ENCODE data around the gene TOM1L2. TPM values are rescaled to one million over a fixed set of nuclear protein-coding genes. Genes with fewer than 3 reads are reported as not detected.
"Not testable (repeated sequence)": the region's sequence is repeated elsewhere in the genome, so short reads cannot be mapped to it uniquely, and the experiment has no call there.

Gene TOM1L2
- total and polyA plus RNA-seq, 2 donors = 33.0 to 58.7 TPM

DNA sequence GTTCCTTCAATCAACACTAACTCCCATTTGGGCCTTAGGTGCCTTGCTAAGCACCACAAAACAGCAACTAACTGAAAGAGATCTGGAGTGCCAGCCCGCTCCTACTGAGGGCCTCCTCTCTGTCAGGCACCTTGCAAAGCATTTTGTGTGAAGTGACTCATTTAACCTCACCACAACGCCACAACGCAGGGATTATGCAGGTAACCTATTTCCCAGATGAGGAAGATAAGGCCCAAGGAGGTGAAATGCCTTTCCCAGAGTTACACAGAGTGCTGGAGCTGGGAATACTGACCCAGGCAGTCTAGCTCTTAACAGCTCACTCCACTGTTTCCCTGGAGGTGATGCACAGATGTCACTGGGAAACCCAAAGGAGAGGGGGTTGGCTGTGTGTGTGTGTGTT is 33.3 kb upstream of the TOM1L2 start:
- Histone ChIP-seq H3K4me1 (ENCODE audit: insufficient read depth) (no peaks in the 10 kb centered on the region), H3K4me3 (ENCODE audit: low read depth, low read length) (no peak overlapping the region), H3K27ac (ENCODE audit: low read depth) (no peak overlapping the region), H3K36me3 (ENCODE audit: insufficient read depth) (no peaks in the 10 kb centered on the region)
- DNase-seq (ENCODE audit: extremely low spot score) = no peak
- 87% methylated on average over 3 of the region's 3 CpGs for WGBS

DNA sequence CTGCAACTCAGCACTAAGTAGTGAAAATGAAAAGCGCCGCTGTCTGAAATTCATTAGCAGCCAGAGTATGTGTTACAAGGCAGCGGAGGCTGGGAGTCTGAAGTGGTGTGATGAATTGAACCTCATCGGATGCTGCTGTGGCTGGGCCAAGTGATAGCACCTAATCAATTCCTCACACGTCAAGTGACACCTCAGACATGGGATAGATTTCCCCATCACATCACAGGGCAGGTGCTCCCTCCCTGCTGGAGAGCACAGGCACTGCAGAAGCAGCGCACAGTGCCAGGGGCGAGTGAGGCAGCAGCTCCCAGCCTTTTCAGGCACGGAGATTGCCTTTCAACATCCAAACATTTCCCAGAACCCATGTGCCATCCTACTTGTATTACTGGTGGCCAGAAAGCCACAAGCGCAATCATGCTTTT is 32.7 kb upstream of the TOM1L2 start:
- WGBS = 84% methylated on average over 9 of the region's 9 CpGs
- no peak overlapping the region for H3K27ac ChIP-seq (ENCODE audit: low read depth)

DNA sequence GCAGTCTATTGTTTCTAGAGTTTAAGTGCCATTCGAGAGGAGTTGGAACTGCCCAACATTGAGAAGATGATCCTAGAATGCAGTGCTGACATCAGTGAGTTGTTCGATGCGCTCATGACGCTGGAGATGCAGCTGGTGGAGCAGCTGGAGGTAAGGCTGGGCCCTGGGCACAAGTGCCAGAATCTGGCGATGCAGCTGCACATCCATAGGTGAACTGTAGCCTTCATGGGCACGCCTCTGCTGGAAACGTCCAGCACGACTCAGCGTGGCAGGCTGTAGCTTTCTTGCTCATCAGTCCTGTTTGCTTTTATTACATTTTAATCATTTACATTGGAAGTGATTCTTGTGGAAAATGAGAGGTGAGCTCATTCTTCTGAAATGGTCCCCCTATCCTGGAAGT is 32.1 kb upstream of the TOM1L2 start:
- no peaks in the 10 kb centered on the region for H3K36me3 ChIP-seq (ENCODE audit: insufficient read depth)
- H3K27ac ChIP-seq (ENCODE audit: low read depth) = no peak overlapping the region
- 87% methylated on average over 9 of the region's 9 CpGs for WGBS
- H3K4me1 ChIP-seq (ENCODE audit: insufficient read depth) = no peaks in the 10 kb centered on the region
- H3K4me3 ChIP-seq (ENCODE audit: low read depth, low read length) = no peak overlapping the region
- no peak for DNase-seq (ENCODE audit: extremely low spot score)

More for the DNA sequence above, 32.7 kb upstream of the TOM1L2 start:
- DNase-seq (ENCODE audit: extremely low spot score) = no peak
- Histone ChIP-seq H3K36me3 (ENCODE audit: insufficient read depth) (no peaks in the 10 kb centered on the region), H3K4me1 (ENCODE audit: insufficient read depth) (no peaks in the 10 kb centered on the region), H3K4me3 (ENCODE audit: low read depth, low read length) (no peak overlapping the region)

DNA sequence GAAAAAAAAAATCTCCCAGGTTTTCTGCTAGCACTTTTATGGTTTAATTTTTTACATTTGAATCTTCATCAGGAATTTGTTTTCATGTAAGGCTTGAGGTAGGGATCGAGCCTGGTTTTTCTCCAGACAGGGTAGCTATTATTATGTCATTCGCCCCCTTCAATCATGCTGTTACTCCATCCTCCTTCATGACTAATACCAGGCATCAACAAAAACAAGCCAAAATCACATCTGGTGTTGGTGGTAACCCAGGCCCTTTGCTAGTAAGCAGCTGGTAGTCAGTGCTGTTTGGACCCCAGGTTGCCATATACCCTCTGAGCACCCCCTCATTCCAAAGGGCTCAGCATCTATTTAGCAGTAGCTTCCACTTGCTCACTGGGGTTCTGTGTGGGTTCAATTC is 30.0 kb upstream of the TOM1L2 start:
- WGBS = 94% methylated on average over 2 of the region's 2 CpGs
- Histone ChIP-seq H3K4me1 (ENCODE audit: insufficient read depth) (no peaks in the 10 kb centered on the region), H3K36me3 (ENCODE audit: insufficient read depth) (no peaks in the 10 kb centered on the region), H3K4me3 (ENCODE audit: low read depth, low read length) (no peak overlapping the region), H3K27ac (ENCODE audit: low read depth) (no peak overlapping the region)
- no peak for DNase-seq (ENCODE audit: extremely low spot score)

DNA sequence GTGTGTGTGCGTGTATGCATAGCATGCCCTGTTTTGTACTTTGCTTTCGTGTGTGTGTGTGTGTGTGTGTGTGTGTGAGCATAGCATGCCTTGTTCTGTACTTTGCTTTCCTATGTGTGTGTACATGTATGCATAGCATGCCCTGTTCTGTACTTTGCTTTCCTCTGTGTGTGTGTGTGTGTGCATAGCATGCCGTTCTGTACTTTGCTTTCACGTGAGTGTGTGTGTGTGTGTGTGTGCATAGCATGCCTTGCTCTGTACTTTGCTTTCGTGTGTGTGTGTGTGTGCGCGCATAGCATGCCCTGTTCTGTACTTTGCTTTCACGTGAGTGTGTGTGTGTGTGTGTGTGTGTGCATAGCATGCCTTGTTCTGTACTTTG is 27.8 kb upstream of the TOM1L2 start:
- 77% methylated on average over 8 of the region's 8 CpGs for WGBS
- DNase-seq (ENCODE audit: extremely low spot score) = no peak

DNA sequence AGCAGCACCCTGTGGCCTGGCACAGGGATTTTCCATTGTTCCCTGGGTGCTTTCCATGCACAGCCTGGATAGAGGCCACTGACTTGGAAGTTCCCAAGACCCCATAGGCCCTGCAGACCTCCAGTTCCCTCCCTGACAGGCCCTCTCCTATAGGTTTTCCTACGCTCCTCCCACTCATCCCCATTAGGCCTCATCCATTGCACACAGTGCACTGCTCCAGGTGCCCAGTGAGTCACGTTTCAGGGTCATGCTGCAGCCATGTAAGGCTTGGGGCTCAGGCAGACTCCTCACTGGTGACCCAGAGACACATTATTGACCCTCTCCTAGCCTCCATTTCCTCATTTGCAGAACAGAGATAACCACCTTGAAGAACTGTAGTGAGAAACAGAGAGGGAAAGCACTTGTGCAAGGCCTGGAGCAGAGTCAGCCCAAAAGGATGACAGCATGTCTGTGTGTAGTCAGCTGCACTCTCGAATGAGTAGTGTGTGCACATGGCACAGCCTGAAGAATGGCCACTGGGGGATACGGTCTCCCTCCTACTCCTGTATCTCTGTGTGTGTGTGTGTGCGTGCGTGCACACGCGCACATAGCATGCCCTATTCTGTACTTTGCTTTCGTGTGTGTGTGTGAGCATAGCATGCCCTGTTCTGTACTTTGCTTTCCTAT is 27.3 kb upstream of the TOM1L2 start:
- H3K27ac ChIP-seq (ENCODE audit: low read depth) = no peak overlapping the region
- WGBS = 81% methylated on average over 9 of the region's 9 CpGs
- no peaks in the 10 kb centered on the region for H3K36me3 ChIP-seq (ENCODE audit: insufficient read depth)
- H3K4me3 ChIP-seq (ENCODE audit: low read depth, low read length) = no peak overlapping the region
- no peak for DNase-seq (ENCODE audit: extremely low spot score)
- H3K4me1 ChIP-seq (ENCODE audit: insufficient read depth) = no peaks in the 10 kb centered on the region

More for the DNA sequence above, 27.8 kb upstream of the TOM1L2 start:
- Histone ChIP-seq H3K4me1 (ENCODE audit: insufficient read depth) (no peaks in the 10 kb centered on the region), H3K27ac (ENCODE audit: low read depth) (no peak overlapping the region), H3K36me3 (ENCODE audit: insufficient read depth) (no peaks in the 10 kb centered on the region), H3K4me3 (ENCODE audit: low read depth, low read length) (no peak overlapping the region)

DNA sequence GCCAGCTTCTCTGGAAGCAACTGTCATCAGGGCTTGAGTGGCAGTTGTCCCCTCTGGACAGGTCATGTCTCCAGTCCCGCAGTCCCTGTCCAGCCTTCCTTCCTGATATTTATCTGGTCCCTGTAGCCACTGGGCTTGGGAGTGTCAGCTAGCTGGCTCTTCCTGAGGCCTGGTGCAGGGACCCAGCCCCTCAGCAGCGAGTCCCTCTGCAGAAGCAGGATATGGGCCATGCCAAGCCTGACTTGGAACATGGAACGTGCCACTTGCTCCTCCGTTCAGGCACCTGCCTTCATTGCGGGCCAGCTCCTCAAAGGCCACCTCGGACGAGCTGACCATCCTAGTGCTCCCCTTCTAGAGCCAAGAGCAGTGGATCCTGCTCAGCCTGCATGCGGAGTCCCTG is 26.7 kb upstream of the TOM1L2 start:
- Histone ChIP-seq H3K36me3 (ENCODE audit: insufficient read depth) (no peaks in the 10 kb centered on the region), H3K27ac (ENCODE audit: low read depth) (no peak overlapping the region), H3K4me1 (ENCODE audit: insufficient read depth) (no peaks in the 10 kb centered on the region), H3K4me3 (ENCODE audit: low read depth, low read length) (no peak overlapping the region)
- 92% methylated on average over 8 of the region's 8 CpGs for WGBS
- DNase-seq (ENCODE audit: extremely low spot score) = no peak

DNA sequence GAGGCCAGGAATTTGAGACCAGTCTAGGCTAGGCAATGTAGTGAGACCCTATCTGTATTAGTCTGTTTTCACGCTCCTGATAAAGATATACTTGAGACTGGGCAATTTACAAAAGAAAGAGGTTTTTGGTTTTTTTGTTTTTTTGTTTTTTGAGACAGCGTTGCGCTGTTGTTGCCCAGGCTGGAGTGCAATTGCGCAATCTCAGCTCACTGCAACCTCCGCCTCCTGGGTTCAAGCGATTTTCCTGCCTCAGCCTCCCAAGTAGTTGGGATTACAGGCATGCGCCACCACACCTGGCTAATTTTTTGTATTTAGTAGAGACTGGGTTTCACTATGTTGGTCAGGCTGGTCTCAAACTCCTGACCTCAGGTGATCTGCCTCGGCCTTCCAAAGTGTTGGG is 23.7 kb upstream of the TOM1L2 start:
- WGBS = 98% methylated on average over 8 of the region's 8 CpGs
- H3K27ac ChIP-seq (ENCODE audit: low read depth); H3K36me3 ChIP-seq (ENCODE audit: insufficient read depth); DNase-seq (ENCODE audit: extremely low spot score); H3K4me1 ChIP-seq (ENCODE audit: insufficient read depth); H3K4me3 ChIP-seq (ENCODE audit: low read depth, low read length): not testable (repeated sequence)

DNA sequence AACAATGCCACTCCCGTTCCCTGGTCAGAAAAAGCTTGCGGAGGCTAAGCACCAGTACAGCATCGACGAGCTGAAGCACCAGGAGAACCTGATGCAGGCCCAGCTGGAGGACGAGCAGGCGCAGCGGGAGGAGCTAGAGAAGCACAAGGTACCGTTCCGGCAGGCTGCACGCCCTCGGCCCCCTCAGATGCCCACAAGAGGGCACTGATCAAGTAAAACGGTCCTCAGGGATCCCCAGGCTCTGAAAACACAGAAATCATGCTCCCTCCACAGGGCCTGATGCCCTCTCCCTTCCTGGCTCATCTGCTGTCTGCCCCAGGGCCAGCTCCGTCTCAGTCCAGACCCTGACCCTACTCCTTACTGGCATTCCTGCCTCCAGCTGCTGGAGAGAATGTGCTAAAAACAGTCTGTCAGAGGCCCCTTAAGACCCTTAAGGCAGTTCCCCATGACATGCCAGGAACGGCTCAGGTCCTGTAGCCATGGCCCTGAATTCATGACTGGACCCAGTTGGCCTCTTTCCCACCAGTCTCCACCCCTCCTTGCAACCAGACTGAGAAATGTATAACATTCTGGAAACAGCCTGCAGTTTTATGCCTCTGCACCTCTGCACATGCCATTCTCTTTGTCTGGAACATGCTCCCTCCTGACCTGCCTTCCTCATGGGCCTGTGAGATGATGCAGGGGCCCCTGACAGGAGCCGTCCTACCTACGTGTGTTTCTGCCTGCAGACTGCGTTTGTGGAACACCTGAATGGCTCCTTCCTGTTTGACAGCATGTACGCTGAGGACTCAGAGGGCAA is 22.3 kb upstream of the TOM1L2 start:
- Histone ChIP-seq H3K4me3 (ENCODE audit: low read depth, low read length) (no peak overlapping the region), H3K27ac (ENCODE audit: low read depth) (no peak overlapping the region), H3K4me1 (ENCODE audit: insufficient read depth) (no peaks in the 10 kb centered on the region), H3K36me3 (ENCODE audit: insufficient read depth) (no peaks in the 10 kb centered on the region)
- DNase-seq (ENCODE audit: extremely low spot score) = no peak
- WGBS = 63% methylated on average over 18 of the region's 18 CpGs

DNA sequence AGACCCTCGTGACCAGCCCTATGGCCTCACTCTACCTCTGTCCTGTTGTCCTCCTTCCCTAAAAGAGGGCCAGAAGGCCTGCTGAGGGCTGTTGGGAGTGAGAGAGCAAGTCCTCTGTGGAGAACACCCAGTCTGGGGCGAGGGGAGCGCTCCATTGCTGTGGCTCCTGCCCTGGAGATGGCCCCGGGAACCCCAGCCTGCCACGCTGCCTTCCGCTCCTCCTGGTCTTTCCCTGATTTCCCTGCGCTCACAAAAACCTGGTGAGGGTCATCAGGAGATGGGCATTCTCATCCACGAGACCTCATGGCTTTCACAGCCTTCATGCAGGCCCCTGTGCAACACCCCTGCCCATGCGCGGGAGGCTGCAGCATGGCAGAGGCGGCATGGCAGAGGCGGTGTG is 21.7 kb upstream of the TOM1L2 start:
- WGBS = 97% methylated on average over 12 of the region's 12 CpGs
- DNase-seq (ENCODE audit: extremely low spot score) = no peak
- no peaks in the 10 kb centered on the region for H3K4me1 ChIP-seq (ENCODE audit: insufficient read depth)
- no peak overlapping the region for H3K4me3 ChIP-seq (ENCODE audit: low read depth, low read length)
- H3K36me3 ChIP-seq (ENCODE audit: insufficient read depth) = no peaks in the 10 kb centered on the region
- H3K27ac ChIP-seq (ENCODE audit: low read depth) = no peak overlapping the region

DNA sequence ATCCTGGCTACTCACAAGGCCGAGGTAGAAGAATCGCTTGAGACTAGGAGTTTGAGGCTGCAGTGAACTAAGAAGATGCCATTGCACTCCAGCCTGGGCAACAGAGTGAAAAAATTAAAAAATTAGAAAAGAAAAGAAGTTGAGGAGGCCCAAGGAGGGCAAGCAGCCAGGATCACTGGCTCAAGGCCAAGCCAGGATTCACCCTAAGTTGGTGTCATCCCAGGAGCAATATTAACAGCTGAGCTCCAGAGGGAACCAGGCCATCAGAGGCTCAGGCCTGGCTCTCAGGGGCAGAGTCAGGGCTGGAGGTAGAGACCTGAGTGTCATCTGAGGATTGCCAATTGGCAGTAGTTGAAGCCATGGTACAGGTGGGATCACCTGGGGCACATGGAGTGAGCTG is 21.2 kb upstream of the TOM1L2 start:
- 93% methylated on average over 2 of the region's 2 CpGs for WGBS
- no peak for DNase-seq (ENCODE audit: extremely low spot score)
- H3K36me3 ChIP-seq (ENCODE audit: insufficient read depth) = no peaks in the 10 kb centered on the region
- no peak overlapping the region for H3K4me3 ChIP-seq (ENCODE audit: low read depth, low read length)
- H3K27ac ChIP-seq (ENCODE audit: low read depth) = no peak overlapping the region
- H3K4me1 ChIP-seq (ENCODE audit: insufficient read depth) = no peaks in the 10 kb centered on the region

DNA sequence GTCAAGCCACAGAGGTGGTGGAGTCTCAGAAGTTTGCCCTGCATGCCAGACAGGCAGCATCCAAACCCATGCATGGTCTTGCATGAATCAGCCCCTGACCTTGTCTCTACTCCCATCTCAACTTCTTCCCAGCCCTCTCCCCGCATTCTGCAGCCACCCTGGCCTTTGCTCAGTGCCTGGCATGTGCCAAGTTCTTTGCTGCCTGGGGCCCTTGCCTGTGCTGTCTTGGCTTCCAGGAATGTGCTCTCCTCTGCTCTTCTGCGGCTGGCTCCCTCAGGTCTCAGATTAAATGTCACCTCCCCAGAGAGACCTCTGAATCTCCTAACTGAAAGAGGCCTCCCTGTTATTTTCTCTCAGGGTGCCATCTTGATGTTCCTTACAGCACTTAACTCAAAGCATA is 18.1 kb upstream of the TOM1L2 start:
- Histone ChIP-seq H3K4me1 (ENCODE audit: insufficient read depth) (no peaks in the 10 kb centered on the region), H3K36me3 (ENCODE audit: insufficient read depth) (no peaks in the 10 kb centered on the region), H3K4me3 (ENCODE audit: low read depth, low read length) (no peak overlapping the region), H3K27ac (ENCODE audit: low read depth) (no peak overlapping the region)
- no peak for DNase-seq (ENCODE audit: extremely low spot score)
- 86% methylated on average over 2 of the region's 2 CpGs for WGBS

DNA sequence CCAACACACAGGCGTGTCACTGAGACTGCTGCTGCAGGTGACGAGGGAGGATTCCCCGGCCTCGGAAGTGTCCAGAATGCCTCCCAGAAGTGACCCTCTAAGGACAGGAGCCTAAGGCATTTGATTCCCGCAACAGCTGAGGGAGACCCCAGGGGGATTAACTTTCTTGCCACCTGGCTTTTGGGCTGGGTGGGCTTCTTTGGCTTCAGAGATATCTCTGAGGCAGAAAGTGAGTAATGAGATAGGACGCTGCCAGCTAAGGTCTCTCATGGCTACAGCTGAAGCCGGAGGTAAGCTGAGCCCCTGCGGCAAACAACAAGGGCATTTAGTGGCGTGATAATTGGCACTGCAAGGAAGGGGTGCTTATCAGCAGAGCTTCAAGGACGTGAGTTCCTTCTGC is 17.4 kb upstream of the TOM1L2 start:
- DNase-seq (ENCODE audit: extremely low spot score) = no peak
- Histone ChIP-seq H3K27ac (ENCODE audit: low read depth) (no peak overlapping the region), H3K4me3 (ENCODE audit: low read depth, low read length) (no peak overlapping the region), H3K4me1 (ENCODE audit: insufficient read depth) (no peaks in the 10 kb centered on the region), H3K36me3 (ENCODE audit: insufficient read depth) (no peaks in the 10 kb centered on the region)
- 89% methylated on average over 10 of the region's 10 CpGs for WGBS

DNA sequence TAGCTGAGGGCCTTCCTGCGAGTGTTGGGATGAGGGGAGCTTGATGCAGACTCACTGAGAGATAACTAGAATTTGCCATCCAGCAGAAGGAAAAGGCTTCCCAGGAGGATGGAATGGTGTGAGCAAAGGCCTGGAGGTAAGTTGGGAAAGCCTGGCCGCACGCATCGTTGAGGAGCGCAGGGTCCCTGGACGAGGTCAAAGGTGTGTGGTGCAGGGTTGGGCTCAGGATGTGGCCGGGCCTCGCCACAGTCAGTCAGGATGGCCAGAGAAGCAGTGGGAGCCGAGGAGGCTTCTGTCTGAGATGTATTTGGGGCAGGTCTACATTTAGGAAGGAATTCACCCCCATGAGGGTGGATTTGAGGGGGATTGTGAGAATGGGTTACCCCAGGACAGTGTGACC is 16.9 kb upstream of the TOM1L2 start:
- no peaks in the 10 kb centered on the region for H3K36me3 ChIP-seq (ENCODE audit: insufficient read depth)
- no peak overlapping the region for H3K4me3 ChIP-seq (ENCODE audit: low read depth, low read length)
- 91% methylated on average over 9 of the region's 9 CpGs for WGBS
- DNase-seq (ENCODE audit: extremely low spot score) = no peak
- no peak overlapping the region for H3K27ac ChIP-seq (ENCODE audit: low read depth)
- H3K4me1 ChIP-seq (ENCODE audit: insufficient read depth) = no peaks in the 10 kb centered on the region
